HepG2 (cell line): ENCODE data around the gene FITM2. TPM values are rescaled to one million over a fixed set of nuclear protein-coding genes. Genes with fewer than 3 reads are reported as not detected.

ENCODE experiments used
- ATAC-seq: fragments of 200-7000 bp; cut with Tn5 transposase; 3 replicates; pipeline ENCODE4 v1.9.1; 2020; ENCODE audit warnings: mild to moderate bottlenecking, moderate library complexity
- BruUV-seq: library from RNA; stranded (reverse); fragments of 400-500 nt; replicated peaks from 2 replicates; lab custom pipeline; 2021; lab: Mats Ljungman, UMichigan
- CTCF ChIA-PET: fragments of 300-600 bp; formaldehyde crosslinking; extraction: SDS; loops from one replicate; lab custom pipeline; 2021; ENCODE audit warnings: low total read pairs, inconsistent platforms, low intra/inter-chr PET ratio; lab: Yijun Ruan, JAX
- POLR2A ChIA-PET: fragments of 350-600 bp; sonication (Branson Sonifier 250); formaldehyde crosslinking; loops from one replicate; lab custom pipeline; 2020; ENCODE audit warnings: antibody characterized with exemption, inconsistent platforms; lab: Yijun Ruan, JAX
- DNase-seq: peaks from one replicate; pipeline ENCODE4 v3.0.0-alpha.2; 2015; ENCODE audit warnings: low spot score
- FAIRE-seq: peaks from 3 replicates; lab custom pipeline; 2011; peaks lifted over from hg19 to GRCh38; lab: Jason Lieb, UNC
- H2AFZ ChIP-seq: one replicate; pipeline ENCODE4 v1.6.1; 2011; ENCODE audit warnings: low read length, inconsistent platforms
- H3K27ac ChIP-seq: fragments of 300-600 bp; 3 replicates; pipeline ENCODE4 v1.8.0; 2011; ENCODE audit warnings: mixed run types, mild to moderate bottlenecking, mixed read lengths, low read length, inconsistent platforms; ENCODE audit not compliant: insufficient read depth; ENCODE audit errors: extremely low read length
- H3K27me3 ChIP-seq, 2 experiments: fragments of 200-600 bp in 1 of 2; 2 replicates in 1 of 2; 3 replicates in 1 of 2; pipeline versions ENCODE4 v1.6.0 to v1.8.0; 2011; ENCODE audit warnings: low read length in 2 of 2, mild to moderate bottlenecking in 2 of 2, moderate library complexity in 2 of 2, inconsistent platforms in 1 of 2; ENCODE audit not compliant: insufficient read depth in 2 of 2, control insufficient read depth in 1 of 2
- H3K36me3 ChIP-seq, 2 experiments: fragments of 200-600 bp in 1 of 2; replicated peaks in 1 of 2; 2 replicates in 1 of 2; 3 replicates in 1 of 2; pipeline versions ENCODE4 v1.5.1 to v1.8.0; 2011; ENCODE audit warnings: low read length in 2 of 2, inconsistent platforms in 1 of 2; ENCODE audit not compliant: insufficient read depth in 2 of 2, control insufficient read depth in 1 of 2
- H3K4me1 ChIP-seq: 2 replicates; pipeline ENCODE4 v1.5.1; 2012; ENCODE audit warnings: low read length, inconsistent platforms; ENCODE audit not compliant: insufficient read depth
- H3K4me2 ChIP-seq: 2 replicates; pipeline ENCODE4 v1.6.0; 2011; ENCODE audit warnings: low read depth, low read length, inconsistent platforms
- H3K4me3 ChIP-seq, 3 experiments: fragments of 200-600 bp in 1 of 3; sonication (generic), shearing (Covaris generic) in 1 of 3; replicated peaks in 1 of 3; 2 replicates each; pipeline ENCODE4 v1.5.1; 2011 to 2016; ENCODE audit warnings: low read length in 3 of 3, inconsistent platforms in 2 of 3, low read depth in 2 of 3, mild to moderate bottlenecking in 2 of 3, control low read depth in 1 of 3, mixed read lengths in 1 of 3; ENCODE audit not compliant: insufficient read depth in 1 of 3
- H3K79me2 ChIP-seq: one replicate; pipeline ENCODE4 v1.6.1; 2011; ENCODE audit warnings: low read length, inconsistent platforms; ENCODE audit not compliant: insufficient read depth
- H3K9ac ChIP-seq: 2 replicates; pipeline ENCODE4 v1.6.0; 2011; ENCODE audit warnings: mild to moderate bottlenecking, low read depth, low read length, inconsistent platforms; ENCODE audit not compliant: insufficient read depth
- H3K9me3 ChIP-seq: 2 replicates; pipeline ENCODE4 v1.5.1; 2012; ENCODE audit warnings: mild to moderate bottlenecking, low read length
- H4K20me1 ChIP-seq: 2 replicates; pipeline ENCODE4 v1.6.0; 2011; ENCODE audit warnings: inconsistent platforms, mild to moderate bottlenecking, low read length, moderate library complexity; ENCODE audit not compliant: insufficient read depth
- IRF2 ChIP-seq: IDR thresholded peaks from 2 replicates; pipeline ENCODE4 v1.6.1; 2018; ENCODE audit warnings: missing genetic modification reagents, missing compliant biosample characterization
- MLX ChIP-seq: IDR thresholded peaks from 2 replicates; pipeline ENCODE4 v1.6.1; 2016
- MYNN ChIP-seq: sonication (generic); formaldehyde crosslinking; IDR thresholded peaks from 2 replicates; pipeline ENCODE4 v1.4.0; 2020; ENCODE audit warnings: mild to moderate bottlenecking, low read depth, missing genetic modification reagents
- NCOA1 ChIP-seq: sonication (generic); formaldehyde crosslinking; IDR thresholded peaks from 2 replicates; pipeline ENCODE4 v1.9.0; 2021; ENCODE audit warnings: missing genetic modification reagents
- ZFP37 ChIP-seq: sonication (generic); formaldehyde crosslinking; IDR thresholded peaks from 2 replicates; pipeline ENCODE4 v1.4.0; 2020; ENCODE audit warnings: missing genetic modification reagents, borderline replicate concordance
- ZNF407 ChIP-seq: sonication (generic); formaldehyde crosslinking; IDR thresholded peaks from one replicate; pipeline ENCODE4 v1.5.1; 2020; ENCODE audit warnings: mild to moderate bottlenecking, missing genetic modification reagents; ENCODE audit errors: not compliant biosample characterization
- ZNF574 ChIP-seq: sonication (generic); formaldehyde crosslinking; IDR thresholded peaks from 2 replicates; pipeline ENCODE4 v1.4.0; 2020; ENCODE audit warnings: missing genetic modification reagents
- WGBS: methylation state at CpG from one replicate; pipeline ENCODE4 v1.1.6; 2017; ENCODE audit warnings: low lambda C conversion rate; 5-methylcytosine and 5-hydroxymethylcytosine counted together
- in situ Hi-C: cut with HindIII; loops from 2 replicates; pipeline ENCODE4 v1.10.0; 2017; ENCODE audit warnings: low pct_unique_long_range_greater_than_20kb; ENCODE audit not compliant: extremely low pct_ligation_motif_present
- intact Hi-C: fragments of 100-400 bp; cut with micrococcal nuclease; formaldehyde crosslinking; loops from one replicate; pipeline ENCODE4 v1.10.0; 2022; ENCODE audit not compliant: unreplicated experiment
- polyA plus RNA-seq, 8 experiments: library from polyadenylated mRNA; depleted of rRNA in 3 of 8; stranded (reverse) in 7 of 8; unstranded in 1 of 8; fragments of >200 nt; fragmentation: Illumina TruSeq in 4 of 8; extraction: Trizol in 4 of 8; gene quantifications; 2 replicates each; pipeline versions ENCODE4 v1.2.1 to v1.2.3, GENCODE V29; 2011 to 2016; ENCODE audit warnings: low read depth in 4 of 8, missing spikeins in 1 of 8, mixed read lengths in 1 of 8; ENCODE audit not compliant: insufficient read depth in 1 of 8
- total RNA-seq, 5 experiments: library from RNA; depleted of rRNA; stranded (reverse); fragments of >200 nt; fragmentation: Illumina TruSeq; extraction: Trizol; gene quantifications; 2 replicates each; pipeline ENCODE4 v1.2.3, GENCODE V29; 2016; ENCODE audit warnings: low read depth in 1 of 5

FITM2 gene
- total and polyA plus RNA-seq, 2 of the 13 experiments (the other 11 are each of a cell fraction or from before 2014, with no cell fraction given), result 9.6 to 24.5 TPM

- Histone ChIP-seq H3K4me2 (peak within 1 kb of the TSS; percentile 87), H3K9me3 (no peaks in the 10 kb centered on the region), H3K9ac (peak within 1 kb of the TSS; percentile 85), H2AFZ (peak within 1 kb of the TSS; percentile 65), H3K4me3 (peak within 1 kb of the TSS; percentile 69 to 95 (median 92)), H3K4me1 (peaks cover 76% of the 10 kb centered on the region), H3K79me2 (peaks cover 50% of the 10 kb centered on the region), H3K36me3 (peaks cover 2 to 5% of the 10 kb centered on the region in 2 experiments; a peak in 4 of 5 replicates), H3K27me3 (no peaks in the 10 kb centered on the region; a peak in 1 of 5 replicates), H3K27ac (peak within 1 kb of the TSS; percentile 73), H4K20me1 (no peaks in the 10 kb centered on the region)
- FAIRE-seq (peak; percentile 67), DNase-seq (peak; percentile 92), ATAC-seq (peak; percentile 91)
- POLR2A ChIA-PET, result interaction anchor here (0.8 to 4.1 kb wide), 20 partner anchors 9 to 166 kb away, joined by 3 to 38 read pairs (median 5); partner anchors contain the start of genes FITM2, SERINC3 and TTPAL
- intact Hi-C loops (loop anchor here (1.0 to 5.0 kb wide), 4 partner anchors 15 to 144 kb away; partner anchors contain the start of gene FITM2), in situ Hi-C loops (no loop called here)
- CTCF ChIA-PET, result no interaction called here
- BruUV-seq, result no TSS peak
- under 1% methylated on average over 26 of the region's 40 CpGs for WGBS
- peak; percentile 98 for TF ChIP-seq ZNF407
- TF ChIP-seq NCOA1 (CRISPR knock-in tag), result peak; percentile 71; the same call in 1 of the 2 replicates
- peak; percentile 65; the same call in 1 of the 2 replicates for TF ChIP-seq ZNF574
- 0 out of 2 replicates have a peak, but pooled peaks have one; percentile 75 for TF ChIP-seq ZFP37 (CRISPR knock-in tag)
- TF ChIP-seq MYNN (CRISPR knock-in tag), result 0 out of 2 replicates have a peak, but pooled peaks have one; percentile 41
- peak; percentile 76; the same call in 1 of the 2 replicates for TF ChIP-seq IRF2 (CRISPR knock-in tag)
- TF ChIP-seq MLX (CRISPR knock-in tag), result 0 out of 2 replicates have a peak, but pooled peaks have one; percentile 64
Measured at GRCh38 chr20:44355498-44356352, 44.7 kb upstream of the FITM2 start, which contains the start of gene HNF4A. HNF4A (plus strand) TSS chr20:44355699; CDS start chr20:44355805, 106 bp downstream.
